Epithelial cell of alveolus of lung (primary cell): ENCODE results near the gene TANC2. TPM values are rescaled to one million over a fixed set of nuclear protein-coding genes. Genes with fewer than 3 reads are reported as not detected.

Experiments used
- total RNA-seq: library from RNA; depleted of rRNA; stranded (reverse); fragments of >200 nt; gene quantifications from 2 replicates; pipeline ENCODE4 v1.2.1, GENCODE V29; 2015

The TANC2 gene
- 25.1 and 26.4 TPM in 2 replicates for total RNA-seq

GRCh38 chr17:62965686-62966425 lies at the start of gene TANC2:
Gene TANC2, plus strand, starts transcription at chr17:62966235. Its CDS starts 43,325 bp downstream, at chr17:63009560.

Other genes starting within 250 kb of the TANC2 start
- 0.24 TPM in 1 of 2 replicates, not detected in the other for gene MARCHF10, start 157.9 kb upstream of the TANC2 start, total RNA-seq